HG03575 (cell line): ENCODE measurements around the gene CEACAM5.
"Not testable (repeated sequence)": the region's sequence is repeated elsewhere in the genome, so short reads cannot be mapped to it uniquely, and the experiment has no call there.

ENCODE experiments used
- ATAC-seq: cut with Tn5 transposase; IDR thresholded peaks from one replicate; pipeline ENCODE4 v1.9.1; 2021; ENCODE audit not compliant: unreplicated experiment, insufficient number of reproducible peaks, low FRiP score; ENCODE audit errors: extremely low read depth

Gene CEACAM5

DNA sequence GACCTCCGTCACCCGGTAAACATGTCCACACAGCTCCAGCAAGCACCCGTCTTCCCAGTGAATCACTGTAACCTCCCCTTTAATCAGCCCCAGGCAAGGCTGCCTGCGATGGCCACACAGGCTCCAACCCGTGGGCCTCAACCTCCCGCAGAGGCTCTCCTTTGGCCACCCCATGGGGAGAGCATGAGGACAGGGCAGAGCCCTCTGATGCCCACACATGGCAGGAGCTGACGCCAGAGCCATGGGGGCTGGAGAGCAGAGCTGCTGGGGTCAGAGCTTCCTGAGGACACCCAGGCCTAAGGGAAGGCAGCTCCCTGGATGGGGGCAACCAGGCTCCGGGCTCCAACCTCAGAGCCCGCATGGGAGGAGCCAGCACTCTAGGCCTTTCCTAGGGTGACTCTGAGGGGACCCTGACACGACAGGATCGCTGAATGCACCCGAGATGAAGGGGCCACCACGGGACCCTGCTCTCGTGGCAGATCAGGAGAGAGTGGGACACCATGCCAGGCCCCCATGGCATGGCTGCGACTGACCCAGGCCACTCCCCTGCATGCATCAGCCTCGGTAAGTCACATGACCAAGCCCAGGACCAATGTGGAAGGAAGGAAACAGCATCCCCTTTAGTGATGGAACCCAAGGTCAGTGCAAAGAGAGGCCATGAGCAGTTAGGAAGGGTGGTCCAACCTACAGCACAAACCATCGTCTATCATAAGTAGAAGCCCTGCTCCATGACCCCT is 9.0 kb upstream of the CEACAM5 start:
- ATAC-seq: no peak

- no peak for ATAC-seq
These were observed 8.5 kb upstream of the CEACAM5 start for GRCh38 chr19:41699968-41700323.

GRCh38 chr19:41700381-41701195 is 7.8 kb upstream of the CEACAM5 start:
- ATAC-seq: no peak

DNA sequence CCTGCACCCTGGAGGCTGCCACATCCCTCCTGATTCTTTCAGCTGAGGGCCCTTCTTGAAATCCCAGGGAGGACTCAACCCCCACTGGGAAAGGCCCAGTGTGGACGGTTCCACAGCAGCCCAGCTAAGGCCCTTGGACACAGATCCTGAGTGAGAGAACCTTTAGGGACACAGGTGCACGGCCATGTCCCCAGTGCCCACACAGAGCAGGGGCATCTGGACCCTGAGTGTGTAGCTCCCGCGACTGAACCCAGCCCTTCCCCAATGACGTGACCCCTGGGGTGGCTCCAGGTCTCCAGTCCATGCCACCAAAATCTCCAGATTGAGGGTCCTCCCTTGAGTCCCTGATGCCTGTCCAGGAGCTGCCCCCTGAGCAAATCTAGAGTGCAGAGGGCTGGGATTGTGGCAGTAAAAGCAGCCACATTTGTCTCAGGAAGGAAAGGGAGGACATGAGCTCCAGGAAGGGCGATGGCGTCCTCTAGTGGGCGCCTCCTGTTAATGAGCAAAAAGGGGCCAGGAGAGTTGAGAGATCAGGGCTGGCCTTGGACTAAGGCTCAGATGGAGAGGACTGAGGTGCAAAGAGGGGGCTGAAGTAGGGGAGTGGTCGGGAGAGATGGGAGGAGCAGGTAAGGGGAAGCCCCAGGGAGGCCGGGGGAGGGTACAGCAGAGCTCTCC is 6.9 kb upstream of the CEACAM5 start:
- ATAC-seq: no peak

- ATAC-seq: no peak
These were observed 6.2 kb upstream of the CEACAM5 start for GRCh38 chr19:41702171-41702651.

DNA sequence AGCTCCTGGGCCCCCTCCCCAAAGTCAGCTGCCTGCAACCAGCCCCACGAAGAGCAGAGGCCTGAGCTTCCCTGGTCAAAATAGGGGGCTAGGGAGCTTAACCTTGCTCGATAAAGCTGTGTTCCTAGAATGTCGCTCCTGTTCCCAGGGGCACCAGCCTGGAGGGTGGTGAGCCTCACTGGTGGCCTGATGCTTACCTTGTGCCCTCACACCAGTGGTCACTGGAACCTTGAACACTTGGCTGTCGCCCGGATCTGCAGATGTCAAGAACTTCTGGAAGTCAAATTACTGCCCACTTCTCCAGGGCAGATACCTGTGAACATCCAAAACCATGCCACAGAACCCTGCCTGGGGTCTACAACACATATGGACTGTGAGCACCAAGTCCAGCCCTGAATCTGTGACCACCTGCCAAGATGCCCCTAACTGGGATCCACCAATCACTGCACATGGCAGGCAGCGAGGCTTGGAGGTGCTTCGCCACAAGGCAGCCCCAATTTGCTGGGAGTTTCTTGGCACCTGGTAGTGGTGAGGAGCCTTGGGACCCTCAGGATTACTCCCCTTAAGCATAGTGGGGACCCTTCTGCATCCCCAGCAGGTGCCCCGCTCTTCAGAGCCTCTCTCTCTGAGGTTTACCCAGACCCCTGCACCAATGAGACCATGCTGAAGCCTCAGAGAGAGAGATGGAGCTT is 4.7 kb upstream of the CEACAM5 start:
- ATAC-seq: no peak

- no peak for ATAC-seq
These were observed 2.8 kb upstream of the CEACAM5 start for GRCh38 chr19:41705393-41706174.

- ATAC-seq: no peak
These were observed 1.5 kb upstream of the CEACAM5 start for GRCh38 chr19:41706741-41707501.

GRCh38 chr19:41707502-41707812 is 969 bp upstream of the CEACAM5 start:
- no peak for ATAC-seq

GRCh38 chr19:41707871-41708371 is 505 bp upstream of the CEACAM5 start:
- ATAC-seq: no peak

- ATAC-seq: not testable (repeated sequence)
These were observed 1.1 kb downstream of the CEACAM5 start for GRCh38 chr19:41709516-41709915.

- no peak for ATAC-seq
These were observed 1.7 kb downstream of the CEACAM5 start for GRCh38 chr19:41709951-41710645.

GRCh38 chr19:41711376-41712261 is 3.2 kb downstream of the CEACAM5 start:
- ATAC-seq: no peak

DNA sequence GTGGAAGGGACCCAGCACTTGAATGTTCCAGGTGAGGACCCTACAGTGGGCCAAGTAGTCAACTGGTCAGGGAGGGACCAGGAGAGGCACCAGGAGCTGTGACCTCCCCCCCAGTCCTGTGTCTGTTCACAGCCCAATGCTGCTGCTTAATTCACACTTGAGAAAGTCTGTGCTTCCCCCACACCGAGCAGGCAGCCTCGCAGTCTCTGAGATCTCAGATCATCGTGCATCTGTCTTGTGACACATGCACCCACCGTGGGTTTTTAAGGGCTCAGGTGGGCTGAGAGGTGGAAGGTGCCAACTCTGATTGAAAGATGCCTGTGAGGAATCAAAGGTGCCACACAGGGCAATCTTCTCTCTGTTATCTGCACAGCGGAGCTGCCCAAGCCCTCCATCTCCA is 6.2 kb downstream of the CEACAM5 start:
- no peak for ATAC-seq

GRCh38 chr19:41718761-41719160 is 10.3 kb downstream of the CEACAM5 start:
- ATAC-seq: no peak

GRCh38 chr19:41720103-41720502 is 11.7 kb downstream of the CEACAM5 start:
- ATAC-seq: no peak
